ENCODE measurements around the gene FHIT.

Gene FHIT

DNA sequence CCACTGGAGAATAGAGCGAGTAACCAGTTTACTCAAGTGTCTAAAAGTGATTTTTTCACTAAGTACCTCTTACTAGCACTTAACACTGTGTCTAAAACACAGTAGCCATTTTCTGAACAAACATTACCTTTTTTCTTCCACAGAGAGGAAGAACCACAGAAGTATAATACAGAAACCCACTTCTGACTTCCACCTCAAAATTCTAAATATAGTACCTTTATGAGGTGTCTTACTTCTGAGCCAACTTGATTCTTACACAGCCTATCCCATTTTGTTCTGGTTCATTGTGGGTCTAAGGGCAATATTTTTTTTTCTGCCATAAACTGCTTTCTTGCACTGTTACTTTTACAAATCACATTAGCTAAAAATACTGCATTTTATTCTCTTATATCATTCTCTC lies 821.0 kb downstream of the FHIT start:
- no peak for DNase-seq

DNA sequence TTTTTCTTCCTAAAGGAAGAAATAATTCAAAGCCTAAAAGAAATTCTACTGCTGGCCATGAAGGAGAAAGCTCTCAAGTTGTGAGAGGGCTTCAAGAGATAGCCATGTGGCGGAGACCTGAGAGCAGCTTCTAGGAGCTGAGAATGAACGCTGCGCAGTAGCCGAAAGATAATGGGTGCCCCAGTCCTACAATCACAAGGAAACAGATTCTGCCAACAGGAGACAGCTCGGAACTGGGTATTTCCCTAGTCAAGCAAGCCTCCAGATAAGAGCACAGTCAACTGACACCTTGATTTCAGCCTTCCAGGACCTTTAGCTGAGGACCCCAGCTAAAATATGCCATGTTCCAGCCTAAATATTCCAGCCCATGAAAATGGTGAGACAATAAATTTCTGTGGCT lies 824.1 kb downstream of the FHIT start:
- DNase-seq, result no peak

DNA sequence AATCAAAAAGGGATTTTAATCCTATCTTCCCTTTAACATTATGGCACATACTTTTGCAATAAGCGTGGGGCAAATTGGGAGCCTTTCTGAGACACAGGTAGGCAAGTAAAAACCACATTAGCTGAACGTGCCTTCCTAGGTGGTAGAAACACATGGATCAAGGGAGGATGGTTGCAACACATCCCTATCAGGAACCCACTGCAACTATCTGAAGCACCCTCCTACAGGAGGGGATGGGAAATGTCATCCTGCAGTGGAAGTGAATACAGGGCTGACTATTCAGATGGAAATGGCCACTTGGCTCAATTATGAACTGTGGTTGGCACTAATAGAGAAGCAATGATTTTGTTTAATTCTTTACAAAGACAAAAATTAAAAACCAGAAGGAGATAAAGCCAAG lies 826.3 kb downstream of the FHIT start:
- no peak for DNase-seq

DNA sequence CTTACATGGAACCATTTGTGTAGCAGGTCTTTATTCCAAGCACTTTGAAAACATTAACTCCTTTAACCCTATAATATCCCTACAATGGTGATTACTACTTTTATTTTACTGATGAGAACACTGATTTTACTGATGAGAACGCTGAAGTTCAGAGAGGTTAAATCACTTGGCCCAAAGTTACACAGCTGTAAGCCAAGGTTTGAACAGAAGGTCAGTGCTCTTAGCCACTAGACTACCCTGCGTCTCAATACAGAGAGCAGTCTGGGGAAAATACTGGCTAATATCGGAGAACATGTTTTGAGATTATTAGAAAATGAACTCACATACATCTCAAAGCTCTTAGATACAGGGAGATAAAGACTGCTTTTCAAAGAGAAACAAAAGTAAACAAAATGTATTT lies 827.2 kb downstream of the FHIT start:
- no peak for DNase-seq

DNA sequence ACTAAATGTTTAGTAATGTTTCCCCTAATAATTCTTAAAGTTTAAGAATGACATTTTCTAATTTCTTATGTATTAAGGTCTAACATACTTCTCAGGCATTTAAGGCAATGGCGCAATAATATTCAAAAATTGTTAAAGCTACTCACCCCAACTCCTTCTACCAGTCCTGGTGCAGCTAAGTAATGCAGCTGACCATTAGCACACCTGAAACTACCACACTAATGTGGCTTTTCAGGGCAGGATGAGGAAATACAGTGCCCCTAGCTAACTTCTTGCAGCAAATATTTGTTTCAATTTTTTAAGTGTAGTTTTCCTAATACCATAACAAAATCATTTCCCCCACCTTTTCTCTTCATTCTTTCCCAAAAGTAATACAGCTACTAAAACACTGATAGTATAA lies 827.7 kb downstream of the FHIT start:
- DNase-seq, result no peak

DNA sequence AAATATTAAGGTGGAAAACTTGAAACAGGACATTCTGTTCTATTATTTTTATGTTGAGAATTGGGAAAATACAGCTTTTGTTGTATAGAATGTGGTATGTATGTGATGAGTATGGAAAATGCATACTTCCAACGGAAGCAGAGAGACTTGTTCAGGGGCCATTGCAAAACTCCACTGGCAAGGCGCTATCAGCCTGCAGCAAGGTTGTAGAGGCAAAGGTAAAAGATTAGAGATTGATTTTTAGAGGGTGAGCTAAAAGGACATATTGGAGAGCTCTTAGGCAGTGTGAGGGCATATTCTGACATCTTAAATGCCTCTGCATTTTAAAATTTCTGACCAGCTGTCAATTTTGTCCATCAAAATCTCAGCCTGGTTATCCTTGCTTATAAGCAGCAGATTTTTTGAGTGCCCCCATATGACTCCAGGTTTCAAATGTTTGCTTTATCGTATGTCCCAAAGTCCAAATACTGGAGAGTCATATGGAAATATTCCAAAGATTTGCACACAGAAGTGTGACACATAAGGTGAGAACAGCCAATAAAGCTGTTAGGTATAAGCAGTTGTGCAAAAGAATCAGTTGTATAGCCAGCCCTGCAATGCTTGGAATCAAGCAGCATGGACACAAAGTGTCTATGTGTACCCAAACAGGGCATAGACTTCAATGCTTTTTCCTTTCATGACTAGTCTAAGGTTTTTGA lies 829.4 kb downstream of the FHIT start:
- DNase-seq, result no peak

DNA sequence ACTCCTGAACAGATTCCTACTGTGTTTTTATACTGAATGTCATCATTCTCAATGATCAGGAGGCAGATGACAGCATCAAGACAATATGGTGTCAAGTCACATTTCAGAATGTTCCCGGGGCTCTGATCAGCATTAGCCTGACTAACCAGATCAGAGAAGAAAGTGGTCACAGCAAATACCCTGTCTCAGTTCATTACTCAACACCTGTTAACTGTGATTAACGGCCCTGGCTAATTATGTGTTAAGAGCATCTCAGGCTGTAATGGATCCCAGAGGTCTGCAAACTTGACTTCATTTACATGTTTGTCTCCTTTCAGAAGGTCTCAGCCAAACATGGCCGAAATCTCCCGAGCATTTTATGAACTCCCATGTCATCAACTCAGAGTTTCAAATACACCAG lies 833.7 kb downstream of the FHIT start:
- no peak for DNase-seq

DNA sequence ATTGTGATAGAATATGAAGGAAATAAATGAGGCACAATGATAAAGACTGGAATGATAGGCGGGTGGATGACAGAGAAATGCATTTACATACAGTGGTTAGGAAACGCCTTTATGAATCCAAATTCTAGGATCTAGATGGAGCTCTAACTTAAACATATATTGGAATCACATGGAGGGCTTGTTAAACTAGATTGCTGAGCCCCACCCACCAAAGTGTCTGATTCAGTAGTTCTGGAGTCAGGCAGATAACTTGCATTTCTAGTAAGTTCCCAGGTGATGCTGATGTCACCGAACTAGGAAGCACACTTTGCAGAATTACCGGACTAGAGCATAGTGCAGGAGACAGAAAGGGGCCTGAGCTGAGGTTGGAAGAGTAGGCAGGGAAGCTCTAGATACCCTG lies 837.2 kb downstream of the FHIT start:
- DNase-seq, result no peak

DNA sequence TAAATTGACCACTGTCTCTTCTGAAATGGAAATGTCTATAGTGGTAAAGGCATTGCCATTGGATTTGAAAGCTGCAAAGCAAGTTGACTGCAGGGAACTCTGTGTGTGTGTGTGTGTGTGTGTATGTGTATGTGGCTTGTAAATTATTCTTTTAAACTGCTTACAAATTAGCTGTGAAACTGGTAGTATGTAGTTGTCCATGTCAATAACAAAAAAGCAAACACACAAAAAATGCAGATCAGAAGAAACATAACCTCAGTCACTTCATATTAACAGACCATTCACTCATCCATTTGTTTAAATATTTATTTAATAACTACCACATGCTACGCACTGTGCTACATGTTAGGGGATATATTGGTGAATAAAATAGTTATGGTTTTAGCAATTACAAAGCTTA lies 837.7 kb downstream of the FHIT start:
- DNase-seq, result no peak

DNA sequence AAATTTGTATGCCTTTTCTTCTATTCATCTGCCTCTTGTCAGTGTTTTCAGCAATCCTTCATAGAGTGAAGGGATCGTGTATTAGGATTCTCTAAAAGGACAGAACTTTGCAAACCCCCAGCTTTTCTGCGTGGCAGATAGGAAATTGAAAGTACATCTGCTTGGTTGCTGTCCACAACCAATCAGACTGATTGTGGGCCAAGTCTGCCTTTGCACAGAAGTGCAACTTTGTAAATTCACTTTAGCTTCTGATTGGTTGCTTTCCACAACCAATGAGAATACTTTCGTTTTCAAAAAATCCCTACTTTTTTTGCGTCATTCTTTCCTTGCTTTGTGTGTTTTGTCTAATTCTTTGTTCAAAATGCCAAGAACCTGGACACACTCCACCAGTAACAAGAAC lies 847.4 kb downstream of the FHIT start:
- DNase-seq, result no peak

DNA sequence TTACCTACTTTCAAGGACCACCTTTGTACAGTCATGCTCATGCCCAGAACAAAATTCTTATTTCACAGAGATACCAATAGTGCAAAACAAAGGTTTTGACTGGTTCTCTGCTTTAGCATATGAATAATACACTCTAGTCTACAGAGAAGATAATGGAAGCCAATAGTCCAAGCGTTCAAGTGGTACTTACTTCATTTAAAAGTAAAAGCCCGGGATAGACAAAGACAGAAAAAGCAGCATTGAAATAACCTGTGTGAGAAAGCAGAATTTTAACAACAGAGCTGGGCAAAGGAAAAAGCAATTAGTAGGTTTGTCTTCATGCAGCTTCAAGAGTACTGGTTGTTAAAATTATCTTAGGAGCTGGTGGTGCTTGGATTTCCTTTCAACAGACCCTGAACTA lies 848.3 kb downstream of the FHIT start:
- DNase-seq, result no peak

DNA sequence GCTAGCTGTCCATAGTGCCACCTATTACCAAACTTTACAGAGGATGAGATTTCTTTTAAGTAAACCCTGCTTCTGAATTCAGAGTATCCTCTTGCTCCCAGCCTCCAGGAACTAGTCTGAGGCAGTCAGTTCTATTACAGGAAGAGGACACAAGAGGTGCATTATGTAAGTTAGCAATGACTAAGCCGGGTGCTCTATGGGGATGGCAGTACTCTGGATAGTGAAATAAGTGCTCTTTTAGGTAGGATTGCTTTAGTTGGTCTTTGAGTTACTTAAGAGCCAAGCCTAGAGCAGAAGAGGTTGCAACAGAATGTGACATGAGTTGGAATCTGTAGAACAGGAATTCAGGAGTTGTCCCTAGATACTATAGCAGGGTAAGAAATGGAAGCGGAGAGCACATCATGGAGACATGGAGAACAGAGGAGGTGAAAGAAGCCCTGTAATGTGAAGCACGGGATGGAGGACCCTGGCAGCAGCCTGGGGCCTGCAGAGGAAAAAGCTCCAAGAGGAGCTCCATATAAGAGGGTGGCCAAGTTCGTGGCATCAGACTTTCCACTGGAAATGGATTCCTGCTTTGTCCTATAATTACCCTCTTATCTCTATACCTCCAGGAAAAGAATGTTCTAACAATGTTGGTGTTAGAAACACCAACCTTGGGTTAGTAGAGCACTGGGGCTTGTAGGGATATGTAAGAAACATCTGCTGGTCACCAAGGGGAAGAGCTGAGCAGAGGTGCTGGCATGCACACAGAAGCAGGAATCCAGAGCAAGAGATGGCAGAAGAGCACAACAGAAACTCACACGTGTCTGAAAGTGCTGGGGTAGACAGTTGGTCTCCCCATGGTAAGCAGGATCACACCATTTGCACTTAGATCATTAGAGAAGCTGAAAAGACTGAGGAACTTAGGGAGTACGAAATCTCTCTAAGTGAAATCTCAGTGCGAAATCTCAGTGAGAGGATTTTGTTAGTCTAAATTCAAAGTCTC lies 851.1 kb downstream of the FHIT start:
- no peak for DNase-seq

DNA sequence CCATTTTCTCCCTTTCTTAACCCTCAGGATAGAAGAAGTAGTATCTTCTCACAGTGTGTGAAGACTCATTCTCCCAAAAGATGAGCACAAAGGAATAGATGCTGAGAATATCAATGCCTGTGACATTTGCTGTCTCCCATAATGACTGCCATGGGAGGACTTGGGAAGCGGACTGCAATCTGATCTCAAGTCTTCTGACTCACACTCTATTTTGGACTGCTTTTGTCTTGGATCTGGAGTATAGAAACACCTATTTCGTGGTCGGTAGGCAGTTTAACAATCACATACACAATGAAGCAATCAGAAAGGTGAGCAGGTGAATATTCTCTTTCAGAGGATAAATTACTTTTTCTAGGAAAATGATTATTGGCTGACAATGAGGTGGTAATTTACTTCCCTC lies 852.0 kb downstream of the FHIT start:
- DNase-seq, result no peak

DNA sequence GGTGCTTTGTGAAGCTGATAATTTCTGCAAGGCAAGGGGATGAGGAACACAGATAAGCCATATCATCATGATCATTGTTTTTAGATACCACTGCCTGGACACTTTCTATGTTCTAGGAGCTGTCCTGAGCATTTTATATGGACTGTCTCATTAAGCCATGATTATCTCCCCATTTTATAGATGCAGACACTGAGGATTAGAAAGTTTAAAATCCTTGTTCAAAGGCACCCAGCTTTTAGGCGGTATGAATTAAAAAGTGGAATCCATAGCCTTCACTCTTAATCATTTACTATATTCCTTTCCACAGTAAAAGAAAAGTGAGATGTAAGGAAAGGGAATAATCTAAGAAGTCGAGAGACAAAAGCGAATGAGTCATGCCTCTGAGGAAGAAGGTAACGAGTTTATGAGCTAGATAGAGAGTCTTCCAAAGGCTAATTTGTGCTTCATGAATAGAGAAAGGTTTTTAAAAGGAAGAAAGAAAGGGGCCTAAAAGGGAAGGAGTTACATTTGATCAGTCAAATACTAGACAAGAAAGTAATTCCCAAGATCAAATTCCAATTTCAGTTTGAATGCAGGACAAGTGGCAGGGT lies 856.0 kb downstream of the FHIT start:
- DNase-seq, result no peak

DNA sequence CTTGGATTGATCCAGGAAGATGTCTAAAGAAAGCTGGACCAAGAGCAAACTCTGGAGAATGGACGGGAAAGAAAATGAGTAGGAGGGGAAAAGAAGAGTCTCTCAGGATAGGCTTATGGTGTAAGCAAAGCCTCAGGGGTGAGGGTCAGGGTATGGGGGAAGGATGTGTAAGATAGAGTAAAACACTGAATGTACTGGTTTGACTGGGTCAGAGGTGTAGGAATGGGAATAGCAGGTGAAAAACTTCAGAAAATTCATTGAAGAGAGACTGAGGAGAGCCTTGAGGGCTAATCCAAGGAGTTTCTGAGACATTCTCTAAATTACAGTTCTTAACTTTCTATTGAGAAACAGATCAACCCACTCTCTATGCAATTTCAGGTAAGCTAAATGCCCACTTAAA lies 857.3 kb downstream of the FHIT start:
- DNase-seq, result no peak

DNA sequence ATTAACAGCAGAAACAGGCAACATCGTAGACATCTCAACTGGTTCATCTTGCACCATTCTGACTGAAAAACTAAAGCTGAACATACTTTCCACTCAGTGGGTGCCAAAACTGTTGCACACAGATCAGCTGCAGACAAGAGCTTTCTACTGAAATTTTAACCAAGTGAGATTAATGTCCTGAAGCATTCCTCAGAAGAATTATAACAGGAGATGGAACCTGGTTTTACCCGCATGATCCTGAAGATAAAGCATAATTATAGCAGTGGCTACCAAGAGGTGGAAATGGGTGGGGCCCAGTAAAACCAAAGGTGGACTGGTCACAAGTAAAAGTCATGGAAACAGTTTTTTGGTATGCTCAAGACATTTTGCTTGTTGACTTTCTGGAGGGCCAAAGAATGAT lies 858.8 kb downstream of the FHIT start:
- no peak for DNase-seq

DNA sequence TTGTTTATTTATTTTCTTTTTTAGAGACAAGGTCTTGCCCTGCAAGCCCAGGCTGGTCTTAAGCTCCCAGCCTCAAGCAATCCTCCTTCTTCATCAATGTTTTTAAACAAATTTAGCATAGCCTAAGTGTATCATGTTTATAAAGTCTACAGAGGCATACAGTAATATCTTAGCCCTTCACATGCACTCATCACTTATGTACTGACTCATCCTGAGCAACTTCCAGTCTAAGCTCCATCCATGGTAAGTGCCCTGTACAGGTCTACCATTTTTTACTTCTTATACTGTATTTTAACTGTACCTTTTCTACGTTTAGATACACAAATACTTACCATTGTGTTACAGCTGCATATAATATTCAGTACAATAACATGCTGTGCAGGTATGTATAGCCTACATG lies 860.0 kb downstream of the FHIT start:
- no peak for DNase-seq

DNA sequence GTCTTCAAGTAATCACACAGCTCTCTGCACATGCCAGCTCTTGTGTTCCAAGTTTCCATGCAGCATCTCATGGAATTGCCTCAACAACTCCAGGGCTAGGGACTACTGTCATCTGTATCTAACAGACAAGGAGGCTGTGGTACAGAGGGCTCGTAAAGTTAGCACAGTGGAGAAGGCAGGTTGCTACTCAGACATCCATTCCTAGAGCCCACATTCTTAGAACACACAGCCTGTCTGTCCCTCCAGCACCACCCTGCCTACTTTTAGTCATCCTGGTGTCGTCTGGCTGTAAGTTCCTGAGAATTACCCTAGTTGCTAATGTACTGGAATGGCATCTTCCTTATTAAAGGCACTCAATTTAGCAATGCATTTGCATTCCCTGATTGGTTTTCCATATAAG lies 862.5 kb downstream of the FHIT start:
- no peak for DNase-seq

DNA sequence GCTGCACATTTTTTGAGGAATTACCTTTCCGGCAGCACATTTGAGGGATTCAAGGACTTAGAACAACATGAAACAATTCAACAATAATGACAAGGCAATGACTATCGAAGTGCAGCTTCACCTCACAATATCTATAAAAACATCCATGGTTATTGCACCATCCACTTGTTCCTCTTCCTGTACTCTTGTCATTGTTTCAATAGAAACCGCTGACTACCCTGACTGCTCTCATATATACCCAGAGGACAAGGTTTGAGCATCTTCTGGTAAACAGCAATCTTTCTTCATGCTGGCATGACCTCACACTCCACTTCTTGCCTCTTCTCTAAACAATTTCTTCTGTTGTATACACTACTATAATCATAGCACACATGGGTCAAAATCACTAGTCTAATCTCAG lies 864.9 kb downstream of the FHIT start:
- DNase-seq, result no peak

DNA sequence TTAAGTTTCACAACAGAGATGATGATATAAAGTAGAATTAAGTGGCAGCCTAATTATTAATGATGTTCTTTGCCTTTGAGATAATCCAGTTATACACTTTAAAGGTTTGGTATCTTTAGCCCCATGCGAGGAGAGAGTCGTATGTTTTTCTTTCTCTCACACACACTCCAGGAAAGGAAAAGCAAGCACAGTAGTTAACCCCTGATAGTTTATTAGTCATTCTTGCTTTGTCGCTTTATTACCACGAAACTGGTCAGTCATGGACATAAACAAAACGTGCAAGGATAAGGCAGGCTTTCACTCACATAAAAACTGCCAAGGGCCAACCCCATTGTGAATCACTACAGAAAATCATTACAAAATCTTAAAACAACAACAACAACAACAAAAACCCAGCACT lies 866.9 kb downstream of the FHIT start:
- no peak for DNase-seq

DNA sequence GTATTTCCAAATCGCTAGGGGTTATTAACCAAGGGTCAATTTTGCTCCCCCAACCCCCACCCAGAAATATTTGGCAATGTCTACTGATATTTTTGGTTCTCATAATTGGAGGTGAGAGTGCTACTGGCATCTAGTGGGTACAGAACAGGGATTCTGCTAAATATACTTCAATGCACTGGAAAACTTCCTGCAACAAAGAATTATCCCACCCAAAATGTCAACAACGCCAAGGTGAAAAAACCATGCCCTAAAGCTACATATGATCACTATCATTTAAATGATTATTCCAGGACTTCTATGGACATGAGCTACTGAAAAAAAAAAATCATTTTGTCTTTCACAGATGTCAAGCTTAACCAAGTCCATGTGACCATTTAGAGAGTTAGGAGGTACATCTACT lies 867.9 kb downstream of the FHIT start:
- no peak for DNase-seq

DNA sequence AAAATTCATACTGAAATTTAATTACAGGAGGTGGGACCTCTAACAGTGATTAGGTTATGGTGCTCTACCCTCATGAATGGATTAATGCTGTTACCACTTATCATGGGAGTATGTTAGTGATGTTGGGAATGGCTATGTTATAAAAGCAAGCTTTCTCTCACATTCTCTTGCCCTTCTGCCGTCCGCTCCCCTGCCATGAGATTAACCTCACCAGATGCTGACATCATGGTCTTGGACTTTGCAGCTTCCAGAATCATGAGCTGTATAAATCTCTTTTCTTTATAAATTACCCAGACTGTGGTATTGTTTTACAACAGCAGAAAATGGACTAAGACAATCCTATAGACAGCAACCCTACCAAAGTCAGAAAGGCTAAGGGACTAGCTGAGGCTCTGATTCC lies 884.8 kb downstream of the FHIT start:
- no peak for DNase-seq

DNA sequence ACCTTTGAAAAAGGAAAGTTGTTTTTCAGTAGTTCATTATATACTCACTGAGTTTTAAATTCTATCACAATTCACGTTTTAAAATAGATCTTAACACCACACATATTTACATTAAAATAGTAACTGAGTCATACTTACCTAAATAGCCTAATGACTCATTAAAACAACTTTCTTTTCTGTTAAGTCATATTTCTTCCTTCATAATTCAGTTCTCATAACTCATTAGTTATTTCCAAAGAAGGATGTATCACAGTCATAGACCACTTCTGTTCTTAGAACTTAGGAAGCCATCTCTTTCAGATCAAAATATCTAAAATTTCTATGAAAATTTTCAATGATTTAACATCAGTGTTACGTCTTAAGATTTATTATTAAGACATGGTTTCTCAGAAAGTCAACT lies 885.9 kb downstream of the FHIT start:
- no peak for DNase-seq

DNA sequence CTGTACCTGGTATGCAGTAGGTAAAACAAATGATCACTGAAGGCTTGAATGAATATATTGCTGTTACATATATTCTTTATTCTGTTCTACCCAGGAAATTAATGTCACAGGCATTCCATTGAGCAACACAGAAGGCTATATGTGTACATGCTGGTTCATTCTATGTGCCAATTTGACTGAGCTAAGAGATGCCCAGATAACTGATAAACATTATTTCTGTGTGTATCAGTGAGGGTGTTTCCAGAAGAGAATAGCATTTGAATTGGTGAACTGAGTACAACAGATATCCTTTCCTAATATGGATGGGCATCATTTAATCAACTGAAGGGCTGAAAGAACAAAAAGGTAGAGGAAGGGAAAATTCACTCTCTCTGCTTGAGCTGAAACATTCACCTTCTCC lies 886.8 kb downstream of the FHIT start:
- DNase-seq, result no peak

Data from activated CD4-positive, alpha-beta T cell treated with anti-CD3 and anti-CD28 coated beads, Interleukin-2, amount 50 U/mL, for 1 hour (primary cell).